CD4-positive, alpha-beta T cell treated with Interleukin-15 for 4 hours (primary cell): ENCODE measurements around the gene ZNF117.
"Not testable (repeated sequence)": the region's sequence is repeated elsewhere in the genome, so short reads cannot be mapped to it uniquely, and the experiment has no call there.

Experiments
- DNase-seq: peaks from one replicate; pipeline ENCODE4 v3.0.0-alpha.2; 2020; ENCODE audit warnings: low spot score

ZNF117 gene

DNA sequence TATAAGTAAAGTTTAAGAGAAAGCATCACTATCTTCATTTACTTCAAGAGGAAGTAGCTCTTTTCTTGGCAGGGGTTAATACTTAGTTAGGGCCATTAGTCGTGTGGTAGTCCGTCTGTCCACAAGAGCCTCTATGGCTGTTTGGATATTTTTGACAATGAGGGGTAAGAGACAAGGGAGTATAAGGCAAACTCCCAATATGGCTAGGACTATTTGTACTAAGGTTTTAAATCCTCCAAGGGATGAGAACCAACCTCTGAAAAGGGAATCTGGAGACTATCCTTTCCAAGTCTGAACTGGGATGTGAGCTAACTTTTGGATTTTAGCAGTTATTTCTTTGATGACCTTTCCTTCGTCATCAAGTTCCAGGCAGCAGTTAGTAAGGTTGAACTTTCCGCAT lies at the start of gene ZNF117:
ZNF117 (minus strand) TSS at position 101 of the 400 bp plus-strand sequence.
- DNase-seq, result no peak

DNA sequence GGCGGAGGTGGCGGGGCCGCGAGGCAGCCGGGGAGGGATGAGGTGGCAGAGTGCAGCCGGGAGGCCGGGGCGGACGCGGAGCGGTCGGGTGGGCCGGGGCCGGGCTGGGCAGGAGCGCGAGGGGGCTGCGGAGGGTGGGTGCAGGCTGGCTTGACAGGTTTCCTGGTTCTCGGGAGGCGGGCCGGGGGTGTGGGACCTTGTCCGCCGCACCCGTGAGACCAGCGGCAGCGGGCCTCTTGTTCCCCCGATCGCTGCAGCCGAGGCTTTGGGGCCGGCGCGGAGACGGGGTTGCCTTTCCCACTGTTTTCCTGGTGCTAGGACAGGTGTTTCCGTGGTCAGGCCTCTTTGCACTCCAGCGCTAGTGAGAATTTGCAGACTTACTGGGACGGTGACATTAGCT lies 47.9 kb upstream of the ZNF117 start:
- DNase-seq, result peak; percentile 7

DNA sequence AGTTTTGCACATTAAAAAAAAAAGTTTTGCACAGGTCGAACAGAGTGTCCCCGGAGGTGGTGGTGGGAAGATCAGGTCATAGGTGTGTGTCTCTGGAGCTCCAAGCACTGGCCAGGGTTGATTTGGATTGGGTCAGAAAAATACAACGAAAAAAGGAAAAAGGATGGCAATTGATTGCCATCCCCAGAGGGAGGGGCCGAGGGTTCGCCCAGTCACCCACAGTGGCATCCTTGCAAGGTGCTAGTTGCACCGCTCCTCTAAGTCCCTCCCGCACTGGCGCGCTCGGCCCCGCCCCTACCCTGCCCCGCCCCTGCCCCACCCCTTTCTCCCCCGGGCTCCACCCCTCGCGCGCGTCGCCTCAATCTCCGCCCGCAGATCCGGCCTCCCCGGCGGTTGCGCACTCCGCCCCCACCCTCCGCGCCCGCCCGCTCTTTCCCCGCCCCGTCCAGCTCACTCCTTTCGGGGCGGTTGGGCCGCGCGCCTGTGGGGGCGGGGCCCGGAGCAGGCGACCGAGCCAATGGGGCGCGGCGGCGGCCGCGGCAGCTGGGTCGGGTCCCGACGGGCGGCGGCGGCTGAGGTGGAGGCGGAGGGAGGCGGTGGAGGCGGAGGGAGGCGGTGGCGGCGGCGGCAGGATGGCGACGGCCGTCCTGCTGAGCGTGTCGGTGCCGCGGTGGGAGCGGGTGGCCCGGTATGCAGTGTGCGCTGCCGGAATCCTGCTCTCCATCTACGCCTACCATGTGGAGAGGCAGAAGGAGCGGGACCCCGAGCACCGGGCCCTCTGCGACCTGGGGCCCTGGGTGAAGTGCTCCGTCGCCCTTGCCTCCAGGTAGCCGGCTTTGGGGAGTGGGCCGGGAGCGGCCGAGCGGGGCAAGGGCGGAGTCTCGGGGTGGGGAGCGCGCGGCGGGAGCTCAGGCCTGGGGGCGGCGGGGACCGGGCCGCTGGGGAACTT lies 47.2 kb upstream of the ZNF117 start:
- DNase-seq, result peak; percentile 94

DNA sequence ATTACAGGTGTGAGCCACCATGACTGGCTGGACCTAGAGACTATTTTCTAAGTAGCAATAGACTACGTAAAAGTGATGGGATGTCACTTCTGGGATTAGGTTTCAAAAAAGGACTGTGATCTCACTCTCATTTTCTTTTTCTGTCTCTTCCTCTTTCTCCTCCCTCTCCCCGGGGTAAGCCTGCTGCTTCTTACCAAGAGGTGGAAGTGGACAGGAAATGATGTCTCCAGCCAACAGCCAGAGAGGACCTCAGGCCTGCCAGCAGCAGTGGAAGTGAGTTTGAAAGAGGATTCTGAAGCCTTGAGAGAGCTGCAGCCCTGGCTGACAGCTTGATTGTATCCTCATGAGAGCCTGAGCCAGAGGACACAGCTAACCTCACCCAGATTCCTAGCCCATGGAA lies 45.7 kb upstream of the ZNF117 start:
- not testable (repeated sequence) for DNase-seq

- not testable (repeated sequence) for DNase-seq
Measured at GRCh38 chr7:65035469-65035868, 44.6 kb upstream of the ZNF117 start.

GRCh38 chr7:65034120-65034782 lies 43.4 kb upstream of the ZNF117 start:
- not testable (repeated sequence) for DNase-seq

DNA sequence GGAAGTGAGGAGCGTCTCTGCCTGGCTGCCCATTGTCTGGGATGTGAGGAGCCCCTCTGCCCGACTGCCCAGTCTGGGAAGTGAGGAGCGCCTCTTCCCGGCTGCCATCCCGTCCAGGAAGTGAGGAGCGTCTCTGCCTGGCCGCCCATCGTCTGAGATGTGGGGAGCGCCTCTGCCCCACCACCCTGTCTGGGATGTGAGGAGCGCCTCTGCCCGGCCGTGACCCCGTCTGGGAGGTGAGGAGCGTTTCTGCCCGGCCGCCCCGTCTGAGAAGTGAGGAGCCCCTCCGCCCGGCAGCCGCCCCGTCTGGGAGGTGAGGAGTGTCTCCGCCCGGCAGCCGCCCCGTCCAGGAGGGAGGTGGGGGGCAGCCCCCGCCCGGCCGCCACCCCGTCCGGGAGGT lies 42.6 kb upstream of the ZNF117 start:
- DNase-seq, result not testable (repeated sequence)

GRCh38 chr7:65025023-65025422 lies 34.2 kb upstream of the ZNF117 start:
- DNase-seq, result not testable (repeated sequence)

DNA sequence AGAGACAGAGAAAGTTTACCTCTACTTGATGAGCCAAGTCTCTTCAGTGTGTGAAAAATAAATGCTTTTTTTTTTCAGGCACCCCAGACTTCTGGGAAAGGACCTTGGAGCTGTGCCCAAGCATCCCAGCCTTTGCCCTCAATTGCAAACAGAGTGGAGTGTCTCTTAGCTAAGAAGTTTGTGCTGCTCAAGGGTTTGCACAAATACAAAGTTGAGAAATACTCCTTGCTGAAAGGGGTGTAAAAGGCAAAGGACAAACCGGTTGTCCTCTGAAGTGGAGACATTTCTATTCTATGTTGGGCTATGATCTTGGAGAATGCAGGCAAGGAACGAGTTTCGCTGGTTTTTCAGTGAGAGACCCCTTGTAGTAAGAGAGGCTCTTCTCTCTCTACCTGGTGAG lies 30.1 kb upstream of the ZNF117 start:
- DNase-seq, result not testable (repeated sequence)

GRCh38 chr7:65009881-65010280 lies 19.0 kb upstream of the ZNF117 start:
- not testable (repeated sequence) for DNase-seq

DNA sequence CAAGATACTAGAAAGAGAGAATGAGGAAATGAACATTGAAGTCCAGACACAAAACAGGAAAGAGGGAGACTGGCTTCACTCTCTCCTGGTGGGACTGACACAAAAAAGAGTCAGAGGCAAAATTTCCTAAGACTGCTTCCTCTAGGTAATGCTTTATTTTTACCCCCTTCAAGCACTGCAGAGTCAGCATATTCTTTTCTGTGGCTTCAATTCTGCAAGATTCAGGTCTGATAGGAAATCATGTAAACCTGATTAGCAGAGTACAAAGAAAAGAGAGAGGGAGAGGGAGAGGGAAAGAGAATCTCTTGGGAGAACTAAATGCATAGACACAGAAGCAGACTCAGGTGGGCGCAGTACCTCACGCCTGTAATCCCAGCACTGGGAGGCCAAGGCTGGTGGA lies 18.6 kb upstream of the ZNF117 start:
- DNase-seq, result not testable (repeated sequence)

DNA sequence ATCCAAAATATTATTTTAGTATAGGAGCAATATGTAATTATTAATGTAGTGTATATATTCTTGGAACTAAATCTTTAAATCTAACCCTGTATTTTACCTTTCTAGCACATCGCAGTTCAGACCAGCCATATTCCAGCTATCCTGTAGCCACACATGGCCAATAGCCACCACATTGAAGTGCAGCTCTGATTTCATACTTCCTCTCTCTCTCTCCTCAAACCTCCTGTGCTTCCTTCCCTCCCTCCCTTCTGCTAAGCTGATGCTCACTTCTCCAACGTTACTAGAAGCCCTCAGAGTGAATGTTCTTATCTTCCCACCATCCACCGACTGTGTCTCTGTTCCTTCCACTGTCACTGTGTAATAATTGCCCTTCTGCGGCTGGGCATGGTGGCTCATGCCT lies 16.2 kb upstream of the ZNF117 start:
- peak; percentile 7 for DNase-seq

DNA sequence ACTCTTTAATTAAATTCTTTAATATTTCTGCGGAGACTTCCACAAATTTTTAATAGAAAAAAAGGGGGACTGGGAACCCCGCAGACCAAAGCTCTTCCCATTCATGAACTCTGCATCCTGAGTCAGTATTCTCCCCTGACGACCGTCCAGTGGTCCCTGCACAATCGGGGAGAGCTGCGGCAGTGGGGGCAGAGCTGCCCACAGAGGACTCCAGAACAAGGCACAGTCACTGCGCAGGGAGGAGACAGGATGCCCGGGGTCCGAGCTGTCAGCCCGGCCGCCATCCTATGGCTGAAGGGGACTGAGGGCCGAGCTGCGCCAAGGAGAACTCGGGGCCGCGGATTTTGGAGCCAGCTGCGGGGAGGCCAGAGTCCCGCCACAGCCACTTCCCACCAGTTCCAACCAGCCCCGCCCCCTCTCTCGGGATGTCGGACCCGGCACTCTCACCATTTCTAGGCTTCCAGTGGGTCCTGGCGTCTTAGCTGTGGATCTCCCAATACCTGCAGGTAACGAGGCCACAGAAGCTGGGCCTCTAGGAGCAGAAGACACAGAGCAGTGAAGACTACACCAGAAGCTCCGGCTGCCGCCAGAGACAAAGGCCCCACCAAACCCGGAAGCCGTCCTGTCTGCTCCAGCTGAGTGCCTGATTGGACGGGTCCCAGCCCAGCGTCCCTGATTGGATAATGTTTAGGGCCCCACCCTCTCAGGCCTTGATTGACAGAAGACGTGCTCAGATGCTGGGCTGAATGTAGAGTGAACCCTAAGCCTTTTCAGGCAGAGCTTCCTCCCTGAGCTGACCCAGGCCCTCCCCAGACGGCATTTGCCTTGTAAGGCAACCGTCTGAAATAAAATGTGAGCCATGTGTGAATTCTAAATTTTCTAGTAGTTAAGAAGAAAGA lies 15.5 kb upstream of the ZNF117 start, which contains the start of gene ERV3-1:
ERV3-1 (minus strand) TSS at position 594 of the 899 bp plus-strand sequence. CDS start 13,661 bp downstream, outside the sequence.
- DNase-seq, result peak; percentile 96

DNA sequence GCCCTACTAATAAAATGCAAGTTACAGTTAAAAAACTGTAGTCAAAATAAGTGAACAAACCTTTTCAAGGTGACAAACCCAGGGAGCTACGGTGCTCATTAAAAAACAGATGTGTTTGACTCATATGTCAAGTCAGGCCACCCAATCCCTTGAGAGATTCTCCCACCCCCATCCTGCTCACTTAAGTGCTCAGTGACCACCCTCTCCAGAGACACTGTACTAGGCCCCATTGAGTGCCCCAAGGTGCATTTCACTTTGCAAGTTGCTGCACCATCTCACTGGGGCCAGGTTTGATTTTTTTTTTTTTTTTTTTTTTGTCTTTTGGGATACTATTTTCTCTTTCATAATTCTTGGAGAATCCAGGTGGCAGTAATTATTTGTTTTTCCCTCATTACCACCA lies 13.7 kb upstream of the ZNF117 start:
- no peak for DNase-seq

DNA sequence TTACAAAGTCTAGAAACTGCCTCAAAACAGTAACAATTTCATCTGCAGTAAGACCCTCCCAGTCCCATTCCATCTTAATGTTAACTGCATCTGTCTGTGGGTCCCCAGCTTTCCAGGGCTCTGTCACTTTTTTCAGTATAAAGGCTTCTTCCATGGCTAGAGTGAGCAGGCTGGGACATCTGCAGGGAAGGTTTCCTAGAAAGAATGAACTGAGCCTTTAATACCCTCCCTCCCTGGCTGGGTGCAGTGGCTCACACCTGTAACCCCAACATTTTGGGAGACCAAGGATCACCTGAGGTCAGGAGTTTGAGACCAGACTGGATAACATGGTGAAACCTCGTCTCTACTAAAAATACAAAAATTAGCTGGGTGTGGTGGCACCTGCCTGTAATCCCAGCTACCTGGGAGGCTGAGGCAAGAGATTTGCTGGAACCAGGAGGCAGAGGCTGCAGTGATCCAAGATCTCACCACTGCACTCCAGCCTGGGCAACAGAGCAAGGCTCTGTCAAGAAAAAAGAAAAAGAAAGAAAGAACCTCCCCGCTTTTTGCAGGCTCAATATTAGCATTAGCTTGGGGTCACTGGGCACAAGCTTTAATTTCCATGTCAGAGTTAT lies 12.2 kb upstream of the ZNF117 start:
- DNase-seq, result no peak

DNA sequence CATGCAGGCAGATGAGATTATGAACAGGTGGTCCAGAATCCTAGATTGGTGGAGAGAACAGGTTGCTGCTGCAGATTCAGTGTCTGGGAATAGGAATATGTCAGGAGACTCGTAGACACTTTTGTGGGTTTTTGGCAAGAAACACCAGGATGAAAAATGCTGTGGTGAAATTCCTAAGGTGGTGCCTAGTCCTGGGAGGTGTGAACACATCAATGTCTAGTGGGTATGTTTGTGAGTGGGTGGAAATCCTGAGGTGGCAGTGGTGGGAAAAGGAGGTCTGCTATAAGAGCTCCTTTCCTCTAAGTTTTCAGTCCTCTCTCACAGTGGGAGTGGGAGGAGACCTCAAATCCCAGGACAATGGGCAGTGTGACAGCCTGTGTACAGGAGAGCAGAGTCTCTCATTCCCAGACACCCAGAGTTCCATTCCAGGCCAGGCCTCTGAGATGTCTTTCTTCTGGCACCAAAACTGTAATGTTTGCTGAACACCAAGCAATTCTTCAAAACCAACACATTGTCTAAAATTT lies 10.5 kb upstream of the ZNF117 start:
- no peak for DNase-seq

DNA sequence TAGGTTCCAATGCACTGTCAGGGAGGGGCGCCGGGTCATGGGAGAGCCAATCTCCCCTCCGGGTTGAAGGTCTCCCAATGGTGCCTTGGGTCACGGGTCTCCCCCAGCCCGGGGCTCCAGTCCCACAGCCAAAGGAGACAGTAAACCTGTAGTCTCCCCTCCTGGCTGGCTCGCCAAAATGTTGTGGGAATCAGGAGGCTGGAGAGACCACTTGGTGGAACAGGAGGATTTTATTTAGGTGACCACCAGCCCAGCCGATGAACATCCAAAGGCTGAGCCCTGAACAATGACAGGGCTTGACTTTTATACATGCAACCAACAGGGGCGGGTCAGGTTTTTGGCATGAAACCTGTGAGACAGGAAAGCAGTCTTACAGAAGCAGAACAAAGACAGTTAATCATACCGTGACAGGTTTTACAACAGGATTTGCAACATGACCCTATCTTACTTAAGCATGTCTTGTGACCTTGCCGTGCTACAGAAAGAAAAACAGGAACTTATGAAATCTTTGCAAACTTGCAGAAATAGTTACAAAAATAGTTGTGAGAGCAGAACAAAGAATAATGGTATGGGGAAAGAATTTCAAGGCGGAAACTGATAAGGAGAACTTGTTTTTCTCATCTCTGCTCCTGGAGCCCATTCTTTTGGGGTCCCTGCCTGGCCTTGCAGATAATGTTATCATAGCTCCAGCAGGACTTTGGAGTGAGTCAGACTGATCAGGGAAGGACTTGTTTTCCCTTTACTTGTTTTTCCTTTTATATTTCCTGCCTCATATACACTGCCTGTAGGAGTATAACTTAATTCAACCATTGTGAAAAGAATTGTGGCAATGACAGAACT lies 8.5 kb upstream of the ZNF117 start:
- no peak for DNase-seq

DNA sequence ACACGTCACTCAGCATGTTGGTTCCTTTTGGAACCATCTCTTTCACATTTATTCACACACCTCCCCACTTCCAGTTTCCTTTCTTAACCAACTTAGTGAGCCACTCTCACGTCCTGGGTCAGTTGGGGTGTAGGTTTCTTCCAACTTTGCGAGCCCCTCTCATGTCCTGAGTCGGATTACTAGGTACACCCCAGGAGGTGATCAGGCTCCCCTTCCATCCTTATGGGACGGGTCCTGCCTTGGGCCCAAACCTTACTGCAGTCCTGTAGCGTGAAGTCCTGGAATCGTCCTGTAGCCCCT lies 8.0 kb upstream of the ZNF117 start:
- no peak for DNase-seq

GRCh38 chr7:64997927-64998391 lies 7.1 kb upstream of the ZNF117 start:
- DNase-seq, result no peak

- DNase-seq, result no peak
Measured at GRCh38 chr7:64997164-64997908, 6.5 kb upstream of the ZNF117 start.
